AG04450 (cell line): ENCODE data around the gene PHF21B. TPM values are rescaled to one million over a fixed set of nuclear protein-coding genes. Genes with fewer than 3 reads are reported as not detected.
"Not testable (repeated sequence)": the region's sequence is repeated elsewhere in the genome, so short reads cannot be mapped to it uniquely, and the experiment has no call there.

ENCODE experiments used
- CTCF ChIA-PET: fragments of 300-600, 350-600 bp; formaldehyde crosslinking; extraction: SDS; loops from one replicate; lab custom pipeline; 2022; ENCODE audit warnings: antibody characterized with exemption, inconsistent platforms; lab: Charles Lee
- POLR2A ChIA-PET: fragments of 350-600 bp; formaldehyde crosslinking; extraction: SDS; loops from one replicate; lab custom pipeline; 2021; ENCODE audit warnings: antibody characterized with exemption, inconsistent platforms; lab: Yijun Ruan, JAX
- DNase-seq: peaks from one replicate; pipeline ENCODE4 v3.0.0-alpha.2; 2011; ENCODE audit warnings: low read depth, low spot score
- H3K27ac ChIP-seq: one replicate; pipeline ENCODE4 v1.5.1; 2012; ENCODE audit warnings: low read depth, low read length, control low read depth
- H3K27me3 ChIP-seq: one replicate; pipeline ENCODE4 v1.6.0; 2012; ENCODE audit warnings: low read length; ENCODE audit not compliant: control insufficient read depth, insufficient read depth
- H3K4me3 ChIP-seq: 2 replicates; pipeline ENCODE4 v1.5.1; 2011; ENCODE audit warnings: mild to moderate bottlenecking, low read depth, low read length, control low read depth
- H3K9me3 ChIP-seq: 2 replicates; pipeline ENCODE4 v1.5.1; 2012; ENCODE audit warnings: low read length; ENCODE audit not compliant: control insufficient read depth, insufficient read depth
- polyA plus RNA-seq: library from polyadenylated mRNA; depleted of rRNA; stranded (reverse); fragments of >200 nt; gene quantifications from 2 replicates; pipeline ENCODE4 v1.2.3, GENCODE V29; 2011
- TF ChIP-seq, protein P1 (sequence below): IDR thresholded peaks from 2 replicates; pipeline ENCODE4 v1.5.1; 2011; ENCODE audit warnings: low read depth, low read length, control low read depth, inconsistent platforms

PHF21B gene
- polyA plus RNA-seq, 1 experiment: not detected

DNA sequence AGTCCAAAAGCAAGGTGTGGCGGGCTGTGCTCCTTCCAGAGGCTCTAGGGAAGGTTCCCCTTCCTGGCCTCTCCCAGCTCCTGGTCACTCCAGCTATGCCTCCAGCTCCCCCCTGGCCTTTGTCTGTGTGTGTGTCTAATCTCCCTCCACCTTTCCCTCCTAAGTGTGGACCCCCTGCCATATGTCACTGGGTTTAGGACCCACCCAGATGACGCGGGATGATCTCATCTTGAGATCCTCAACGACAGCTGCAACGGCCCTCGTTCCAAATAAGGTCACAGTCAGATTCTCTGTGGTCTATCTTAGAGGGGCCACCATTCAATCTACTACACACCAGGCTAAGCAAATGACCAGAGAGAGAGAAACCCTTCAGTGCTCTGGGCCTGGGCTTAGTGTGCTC lies 149.5 kb downstream of the PHF21B start:
- Histone ChIP-seq H3K4me3 (no peak overlapping the region), H3K27ac (no peak overlapping the region), H3K9me3 (no peaks in the 10 kb centered on the region; the same call in 1 of the 2 replicates), H3K27me3 (no peaks in the 10 kb centered on the region)
- TF ChIP-seq, protein P1, sequence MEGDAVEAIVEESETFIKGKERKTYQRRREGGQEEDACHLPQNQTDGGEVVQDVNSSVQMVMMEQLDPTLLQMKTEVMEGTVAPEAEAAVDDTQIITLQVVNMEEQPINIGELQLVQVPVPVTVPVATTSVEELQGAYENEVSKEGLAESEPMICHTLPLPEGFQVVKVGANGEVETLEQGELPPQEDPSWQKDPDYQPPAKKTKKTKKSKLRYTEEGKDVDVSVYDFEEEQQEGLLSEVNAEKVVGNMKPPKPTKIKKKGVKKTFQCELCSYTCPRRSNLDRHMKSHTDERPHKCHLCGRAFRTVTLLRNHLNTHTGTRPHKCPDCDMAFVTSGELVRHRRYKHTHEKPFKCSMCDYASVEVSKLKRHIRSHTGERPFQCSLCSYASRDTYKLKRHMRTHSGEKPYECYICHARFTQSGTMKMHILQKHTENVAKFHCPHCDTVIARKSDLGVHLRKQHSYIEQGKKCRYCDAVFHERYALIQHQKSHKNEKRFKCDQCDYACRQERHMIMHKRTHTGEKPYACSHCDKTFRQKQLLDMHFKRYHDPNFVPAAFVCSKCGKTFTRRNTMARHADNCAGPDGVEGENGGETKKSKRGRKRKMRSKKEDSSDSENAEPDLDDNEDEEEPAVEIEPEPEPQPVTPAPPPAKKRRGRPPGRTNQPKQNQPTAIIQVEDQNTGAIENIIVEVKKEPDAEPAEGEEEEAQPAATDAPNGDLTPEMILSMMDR: no peak
- DNase-seq: no peak
- ChIA-PET POLR2A (no interaction called here), CTCF (no interaction called here)

DNA sequence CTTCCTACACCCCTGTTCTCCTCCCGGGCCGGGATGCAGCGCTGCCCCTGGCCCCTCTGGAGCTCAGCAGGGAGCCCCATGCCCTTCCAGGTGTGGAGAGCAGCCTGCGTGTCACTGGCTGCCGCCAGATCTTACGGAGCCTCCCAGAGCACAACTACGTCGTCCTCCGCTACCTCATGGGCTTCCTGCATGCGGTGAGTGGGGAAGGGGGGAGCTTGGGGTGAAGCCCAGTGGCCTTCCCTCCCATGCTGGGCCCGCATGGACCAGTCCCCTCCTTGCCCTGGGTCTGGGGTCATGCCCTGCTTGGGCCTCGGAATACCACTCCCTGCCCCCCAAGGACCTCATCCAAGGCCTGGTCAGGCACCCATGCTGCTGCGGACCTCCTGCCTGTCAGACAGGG lies 150.2 kb downstream of the PHF21B start:
- Histone ChIP-seq H3K9me3 (no peaks in the 10 kb centered on the region; the same call in 1 of the 2 replicates), H3K27me3 (no peaks in the 10 kb centered on the region), H3K27ac (no peak overlapping the region), H3K4me3 (no peak overlapping the region)
- no peak for DNase-seq
- TF ChIP-seq, protein P1: no peak
- ChIA-PET CTCF (no interaction called here), POLR2A (no interaction called here)

DNA sequence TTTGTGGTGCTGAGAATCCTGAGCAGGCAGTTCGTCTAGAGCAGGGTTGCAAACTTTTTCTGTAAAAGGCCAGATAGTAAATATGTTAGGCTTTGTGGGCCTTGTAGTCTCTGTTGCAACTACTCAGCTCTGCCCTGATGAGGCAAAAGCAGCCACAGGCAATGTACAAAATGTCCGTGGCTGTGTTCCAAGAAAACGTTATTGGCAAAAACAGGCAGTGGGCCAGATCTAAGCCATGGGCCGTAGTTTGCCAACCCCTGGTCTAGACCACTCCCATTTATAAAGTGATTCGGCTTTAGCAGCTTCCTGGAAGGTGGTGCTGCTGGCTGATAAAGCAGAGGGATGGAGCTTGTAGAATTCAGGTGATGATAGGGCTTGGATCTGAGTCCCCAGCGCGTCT lies 151.0 kb downstream of the PHF21B start:
- H3K27me3 ChIP-seq, H3K9me3 ChIP-seq, DNase-seq, POLR2A ChIA-PET, H3K4me3 ChIP-seq, H3K27ac ChIP-seq, CTCF ChIA-PET: not testable (repeated sequence)

DNA sequence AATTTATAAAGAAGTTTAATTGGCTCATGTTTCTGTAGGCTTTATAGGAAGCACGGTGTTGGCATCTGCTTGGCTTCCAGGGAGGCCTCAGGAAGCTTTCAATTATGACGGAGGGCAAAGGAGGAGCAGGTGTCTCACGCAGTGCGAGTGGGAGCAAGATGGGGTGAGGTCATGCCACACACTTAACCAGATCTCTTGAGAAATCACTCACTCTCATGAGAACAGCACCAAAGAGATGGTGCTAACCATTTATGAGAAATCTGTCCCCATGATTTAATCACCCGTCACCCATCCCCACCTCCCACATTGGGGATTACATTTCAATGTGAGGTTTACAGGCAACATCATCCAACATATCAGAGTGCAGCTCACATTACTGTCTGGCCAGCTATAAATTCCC lies 153.9 kb downstream of the PHF21B start:
- ChIA-PET POLR2A (no interaction called here), CTCF (no interaction called here)

DNA sequence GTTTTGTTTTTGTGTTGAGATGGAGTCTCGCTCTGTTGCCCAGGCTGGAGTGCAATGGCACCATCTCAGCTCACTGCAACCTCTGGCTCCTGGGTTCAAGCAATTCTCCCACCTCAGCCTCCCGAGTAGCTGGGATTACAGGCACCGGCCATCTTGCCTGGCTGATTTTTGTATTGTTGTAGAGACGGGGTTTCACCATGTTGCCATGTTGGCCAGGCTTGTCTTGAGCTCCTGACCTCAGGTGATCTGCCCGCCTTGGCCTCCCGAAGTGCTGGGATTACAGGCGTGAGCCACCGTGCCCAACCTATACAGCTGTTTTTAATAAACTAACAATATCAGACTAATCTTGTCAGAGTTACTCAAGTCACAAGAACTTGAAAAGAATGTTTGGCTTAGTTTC lies 155.2 kb downstream of the PHF21B start:
- H3K27me3 ChIP-seq, POLR2A ChIA-PET, DNase-seq, H3K9me3 ChIP-seq, H3K4me3 ChIP-seq: not testable (repeated sequence)
- peak overlapping the region; percentile 11 for H3K27ac ChIP-seq
- CTCF ChIA-PET: interaction anchor here (0.7 kb wide), 1 partner anchor 36 kb away, joined by 3 read pairs; no protein-coding TSS in a partner anchor

More for the DNA sequence above, 153.9 kb downstream of the PHF21B start:
- TF ChIP-seq, protein P1: no peak
- H3K4me3 ChIP-seq: no peak overlapping the region
- H3K27ac ChIP-seq: no peak overlapping the region
- no peaks in the 10 kb centered on the region for H3K27me3 ChIP-seq
- no peak for DNase-seq
- H3K9me3 ChIP-seq: no peaks in the 10 kb centered on the region

DNA sequence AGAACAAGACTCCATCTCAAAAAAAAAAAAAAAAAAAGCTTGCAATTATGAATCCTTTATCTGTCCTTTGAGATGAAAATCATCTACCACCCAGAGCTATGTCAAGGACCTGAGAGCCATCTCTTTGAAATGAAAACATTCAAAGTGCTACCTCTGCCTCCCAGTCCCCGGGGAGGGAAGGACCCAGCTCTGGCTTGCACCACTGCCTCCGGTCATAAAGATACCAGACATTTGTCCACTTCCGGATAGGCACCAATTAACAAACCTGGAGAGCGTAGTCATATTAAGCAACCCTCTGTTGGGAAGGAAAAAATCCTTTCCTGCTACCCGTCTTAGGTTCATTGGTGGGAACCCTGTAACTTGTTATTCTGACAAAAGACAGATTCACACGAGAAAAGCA lies 158.9 kb downstream of the PHF21B start:
- no peak overlapping the region for H3K27ac ChIP-seq
- ChIA-PET POLR2A (interaction anchor here (0.7 kb wide), 1 partner anchor 673 kb away, joined by 3 read pairs; no protein-coding TSS in a partner anchor), CTCF (interaction anchor here (0.6 kb wide), 1 partner anchor 907 kb away, joined by 3 read pairs; no protein-coding TSS in a partner anchor)
- no peak overlapping the region for H3K4me3 ChIP-seq
- TF ChIP-seq, protein P1: no peak
- H3K27me3 ChIP-seq: no peaks in the 10 kb centered on the region
- DNase-seq: no peak
- no peaks in the 10 kb centered on the region; the same call in 1 of the 2 replicates for H3K9me3 ChIP-seq
